HL-60 (cell line): ENCODE results near the gene NALCN.

Experiments
- CTCF ChIP-seq: IDR thresholded peaks from one replicate; pipeline ENCODE4 v1.5.1; 2011; ENCODE audit warnings: low read length, control low read depth, inconsistent platforms; ENCODE audit not compliant: insufficient read depth
- GABPA ChIP-seq: IDR thresholded peaks from 2 replicates; pipeline ENCODE4 v1.6.1; 2012; ENCODE audit warnings: low read depth
- POLR2AphosphoS5 ChIP-seq: IDR thresholded peaks from 2 replicates; pipeline ENCODE4 v1.6.1; 2012; ENCODE audit warnings: low read depth
- REST ChIP-seq: IDR thresholded peaks from 2 replicates; pipeline ENCODE4 v1.6.1; 2012; ENCODE audit warnings: low read depth; ENCODE audit not compliant: insufficient replicate concordance
- SPI1 ChIP-seq: IDR thresholded peaks from 2 replicates; pipeline ENCODE4 v1.6.1; 2012; ENCODE audit warnings: low read depth, mild to moderate bottlenecking, borderline replicate concordance

- TF ChIP-seq CTCF = no peak
- no peak for TF ChIP-seq GABPA
- no peak for TF ChIP-seq REST
- TF ChIP-seq POLR2AphosphoS5 = no peak
- TF ChIP-seq SPI1 = no peak
These were observed 276.1 kb downstream of the NALCN start for GRCh38 chr13:101140087-101140770.
